Neural progenitor cell (in vitro differentiated cells): ENCODE results near the gene GNAI2. TPM values are rescaled to one million over a fixed set of nuclear protein-coding genes. Genes with fewer than 3 reads are reported as not detected.

Experiments used
- DNase-seq: peaks from one replicate; pipeline ENCODE4 v3.0.0-alpha.2; 2016; ENCODE audit warnings: low spot score
- H2AFZ ChIP-seq: fragments of 200-600 bp; sonication (generic); replicated peaks from 2 replicates; pipeline ENCODE4 v1.6.1; 2016; ENCODE audit warnings: antibody characterized with exemption
- H3F3A ChIP-seq: fragments of 200-600 bp; sonication (generic); 2 replicates; pipeline ENCODE4 v1.6.1; 2016; ENCODE audit warnings: antibody characterized with exemption, low read depth
- H3K27ac ChIP-seq: fragments of 200-600 bp; sonication (generic); 2 replicates; pipeline ENCODE4 v1.5.1; 2016; ENCODE audit warnings: mild to moderate bottlenecking
- H3K27me3 ChIP-seq: fragments of 200-600 bp; sonication (generic); 2 replicates; pipeline ENCODE4 v1.6.1; 2016; ENCODE audit warnings: mild to moderate bottlenecking, moderate library complexity
- H3K36me3 ChIP-seq: fragments of 200-600 bp; sonication (generic); 2 replicates; pipeline ENCODE4 v1.5.1; 2016
- H3K4me1 ChIP-seq: fragments of 200-600 bp; sonication (generic); 2 replicates; pipeline ENCODE4 v1.6.1; 2016; ENCODE audit warnings: mixed run types
- H3K4me2 ChIP-seq: fragments of 200-600 bp; sonication (generic); 2 replicates; pipeline ENCODE4 v1.6.1; 2016
- H3K4me3 ChIP-seq: fragments of 200-600 bp; sonication (generic); 2 replicates; pipeline ENCODE4 v1.5.1; 2016
- H3K79me2 ChIP-seq: fragments of 200-600 bp; sonication (generic); 2 replicates; pipeline ENCODE4 v1.6.1; 2016; ENCODE audit warnings: low read depth
- H3K9ac ChIP-seq: fragments of 200-600 bp; sonication (generic); 2 replicates; pipeline ENCODE4 v1.6.1; 2016
- H3K9me3 ChIP-seq: fragments of 200-600 bp; sonication (generic); 2 replicates; pipeline ENCODE4 v1.5.1; 2016; ENCODE audit warnings: low read depth
- H4K20me1 ChIP-seq: fragments of 200-600 bp; sonication (generic); 2 replicates; pipeline ENCODE4 v1.6.1; 2016; ENCODE audit warnings: low read depth
- H3K27ac Mint-ChIP-seq: 3 replicates; pipeline ENCODE4 v1.8.0; 2021; ENCODE audit warnings: mixed read lengths
- H3K27me3 Mint-ChIP-seq: 2 replicates; pipeline ENCODE4 v1.8.0; 2022; ENCODE audit warnings: low read depth, mild to moderate bottlenecking, inconsistent platforms, moderate library complexity, mixed read lengths; ENCODE audit not compliant: insufficient read depth
- H3K36me3 Mint-ChIP-seq: 3 replicates; pipeline ENCODE4 v1.8.0; 2021; ENCODE audit warnings: mixed read lengths
- H3K4me1 Mint-ChIP-seq: 3 replicates; pipeline ENCODE4 v1.8.0; 2021; ENCODE audit warnings: mixed read lengths
- H3K4me3 Mint-ChIP-seq: 3 replicates; pipeline ENCODE4 v1.8.0; 2021; ENCODE audit warnings: mild to moderate bottlenecking, moderate library complexity, mixed read lengths
- H3K9me3 Mint-ChIP-seq: 3 replicates; pipeline ENCODE4 v1.8.0; 2020; ENCODE audit warnings: mixed read lengths
- CTCF ChIP-seq: fragments of 200-600 bp; sonication (generic); IDR thresholded peaks from 2 replicates; pipeline ENCODE4 v1.5.1; 2017; ENCODE audit warnings: antibody characterized with exemption, mild to moderate bottlenecking
- EZH2 ChIP-seq: fragments of 200-600 bp; sonication (generic); IDR thresholded peaks from 2 replicates; pipeline ENCODE4 v1.6.1; 2017; ENCODE audit warnings: antibody characterized with exemption, mild to moderate bottlenecking, moderate library complexity
- EZH2phosphoT487 ChIP-seq: fragments of 200-600 bp; sonication (generic); IDR thresholded peaks from 2 replicates; pipeline ENCODE4 v1.6.1; 2017; ENCODE audit warnings: antibody characterized with exemption
- total RNA-seq: library from RNA; depleted of rRNA; stranded (reverse); fragments of >200 nt; gene quantifications from 2 replicates; pipeline ENCODE4 v1.2.3, GENCODE V29; 2015; ENCODE audit warnings: low replicate concordance

GNAI2 gene
- total RNA-seq, 1 donor from 2014 or later: 249 TPM

GRCh38 chr3:50295553-50296431, 59.8 kb downstream of the GNAI2 start:
- peaks cover 32% of the 10 kb centered on the region for H3K4me1 Mint-ChIP-seq
- peaks cover 13% of the 10 kb centered on the region for H3K27me3 Mint-ChIP-seq
- H3K9ac ChIP-seq: no peak overlapping the region
- peaks cover 12% of the 10 kb centered on the region for H3K79me2 ChIP-seq
- H3K4me3 Mint-ChIP-seq: no peak overlapping the region
- peaks cover 6% of the 10 kb centered on the region for H4K20me1 ChIP-seq
- no peak overlapping the region for H3K27ac Mint-ChIP-seq
- H3K4me2 ChIP-seq: no peak overlapping the region
- H3K9me3 Mint-ChIP-seq: no peaks in the 10 kb centered on the region
- H3K27me3 ChIP-seq: no peaks in the 10 kb centered on the region
- no peaks in the 10 kb centered on the region for H3F3A ChIP-seq
- H2AFZ ChIP-seq: no peak overlapping the region
- TF ChIP-seq CTCF (no peak), EZH2phosphoT487 (no peak), EZH2 (no peak)
- no peak overlapping the region for H3K27ac ChIP-seq
- H3K9me3 ChIP-seq: no peaks in the 10 kb centered on the region
- H3K36me3 Mint-ChIP-seq: peaks cover 1% of the 10 kb centered on the region
- H3K36me3 ChIP-seq: no peaks in the 10 kb centered on the region
- DNase-seq: peak; percentile 1
- H3K4me1 ChIP-seq: peaks cover 18% of the 10 kb centered on the region
- no peak overlapping the region for H3K4me3 ChIP-seq

DNA sequence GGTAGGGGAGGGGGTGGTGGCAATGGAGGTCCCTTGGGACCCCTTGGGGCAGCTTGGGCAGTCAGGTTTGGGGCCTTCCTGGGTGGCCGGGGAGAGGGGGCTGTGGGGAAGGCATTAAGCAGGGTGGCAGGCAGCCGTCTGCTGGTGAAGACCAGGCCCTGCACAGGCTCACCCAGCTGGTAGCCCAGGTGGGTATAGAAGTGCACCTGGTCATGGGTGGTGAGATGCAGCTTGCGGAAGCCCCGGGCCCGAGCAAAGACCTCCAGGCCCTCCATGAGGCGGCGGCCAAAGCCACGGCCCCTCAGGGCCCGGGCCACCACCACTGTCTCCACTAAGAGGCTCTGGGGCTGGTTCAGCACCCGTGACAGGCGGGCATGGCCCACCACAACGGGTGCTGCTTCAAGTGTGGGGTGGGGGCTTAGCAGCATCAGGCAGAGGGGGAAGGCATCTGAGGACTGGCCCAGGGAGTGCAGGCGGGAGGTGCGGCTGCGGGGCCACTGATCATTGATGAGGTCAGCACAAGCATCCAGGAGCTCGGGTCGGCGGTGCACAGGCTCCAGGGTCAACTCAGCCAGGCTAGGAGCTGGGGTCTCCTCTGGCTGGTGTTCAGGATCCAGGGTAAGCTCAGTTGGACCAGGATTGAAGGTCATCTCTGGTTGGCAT, 60.8 kb downstream of the GNAI2 start:
- Mint-ChIP-seq H3K4me1 (peaks cover 27% of the 10 kb centered on the region), H3K27ac (no peak overlapping the region), H3K36me3 (peaks cover 1% of the 10 kb centered on the region), H3K9me3 (no peaks in the 10 kb centered on the region), H3K4me3 (peak overlapping the region; percentile 48), H3K27me3 (peaks cover 9% of the 10 kb centered on the region)
- Histone ChIP-seq H2AFZ (no peak overlapping the region), H3K9me3 (no peaks in the 10 kb centered on the region), H3F3A (no peaks in the 10 kb centered on the region), H3K36me3 (no peaks in the 10 kb centered on the region), H3K27ac (no peak overlapping the region), H3K4me2 (no peak overlapping the region), H3K27me3 (no peaks in the 10 kb centered on the region), H3K4me3 (no peak overlapping the region), H3K9ac (no peak overlapping the region), H3K4me1 (peaks cover 10% of the 10 kb centered on the region), H3K79me2 (peaks cover 2% of the 10 kb centered on the region), H4K20me1 (peaks cover 6% of the 10 kb centered on the region)
- DNase-seq: peak; percentile 1
- TF ChIP-seq CTCF (no peak), EZH2 (no peak), EZH2phosphoT487 (no peak)

DNA sequence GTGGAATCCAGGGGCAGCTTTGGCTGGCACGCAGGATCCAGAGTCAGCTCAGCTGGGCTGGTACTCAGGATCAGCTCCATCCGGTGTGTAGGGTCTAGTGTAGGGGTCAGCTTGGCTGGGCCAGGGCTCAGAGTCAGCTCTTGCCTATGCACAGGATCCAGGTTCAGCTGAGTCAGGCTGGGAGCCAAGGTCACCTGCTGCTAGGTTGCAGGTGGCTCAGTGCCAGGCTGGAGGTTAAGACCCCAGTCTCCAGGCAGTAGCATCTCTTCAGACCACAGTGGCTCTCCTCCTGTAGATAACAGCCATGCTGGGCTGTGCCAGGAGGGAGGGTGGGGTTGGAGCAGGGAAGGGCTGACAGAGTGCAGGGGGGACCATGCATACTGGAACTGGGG, 61.4 kb downstream of the GNAI2 start:
- no peak overlapping the region for H3K4me3 ChIP-seq
- H3K9me3 ChIP-seq: no peaks in the 10 kb centered on the region
- H3K4me1 ChIP-seq: peaks cover 10% of the 10 kb centered on the region
- Mint-ChIP-seq H3K27me3 (peaks cover 9% of the 10 kb centered on the region), H3K4me1 (peaks cover 29% of the 10 kb centered on the region), H3K36me3 (peaks cover 1% of the 10 kb centered on the region), H3K9me3 (no peaks in the 10 kb centered on the region), H3K4me3 (peak overlapping the region; percentile 96), H3K27ac (no peak overlapping the region)
- no peak overlapping the region for H3K4me2 ChIP-seq
- no peaks in the 10 kb centered on the region for H3K36me3 ChIP-seq
- no peaks in the 10 kb centered on the region for H3K27me3 ChIP-seq
- no peaks in the 10 kb centered on the region for H3K79me2 ChIP-seq
- H4K20me1 ChIP-seq: peaks cover 6% of the 10 kb centered on the region
- H2AFZ ChIP-seq: no peak overlapping the region
- H3K9ac ChIP-seq: no peak overlapping the region
- H3K27ac ChIP-seq: no peak overlapping the region
- no peaks in the 10 kb centered on the region for H3F3A ChIP-seq
- no peak for TF ChIP-seq CTCF
- TF ChIP-seq EZH2phosphoT487: no peak
- TF ChIP-seq EZH2: no peak
- peak; percentile 1 for DNase-seq
